Parathyroid adenoma (tissue), 2 donors: ENCODE measurements around the gene MYO9A.

Source experiments
- H2AFZ ChIP-seq: fragments of 300-600 bp; sonication (generic); one replicate; pipeline ENCODE4 v1.7.0; 2017; ENCODE audit warnings: antibody characterized with exemption, mild to moderate bottlenecking
- H3K27ac ChIP-seq: fragments of 300-600 bp; sonication (generic); one replicate; pipeline ENCODE4 v1.7.0; 2017
- H3K27me3 ChIP-seq: fragments of 300-600 bp; sonication (generic); one replicate; pipeline ENCODE4 v1.7.0; 2017; ENCODE audit warnings: low read length; ENCODE audit not compliant: control insufficient read depth, insufficient read depth
- H3K36me3 ChIP-seq: fragments of 300-600 bp; sonication (generic); one replicate; pipeline ENCODE4 v1.7.0; 2017; ENCODE audit warnings: low read length; ENCODE audit not compliant: control insufficient read depth, insufficient read depth
- H3K4me1 ChIP-seq: fragments of 300-600 bp; sonication (generic); one replicate; pipeline ENCODE4 v1.7.0; 2017; ENCODE audit warnings: control low read depth
- H3K4me2 ChIP-seq: fragments of 300-600 bp; sonication (generic); one replicate; pipeline ENCODE4 v1.7.0; 2017; ENCODE audit warnings: low read length
- H3K4me3 ChIP-seq: fragments of 300-600 bp; sonication (generic); one replicate; pipeline ENCODE4 v1.7.0; 2017; ENCODE audit warnings: low read depth, low read length
- H3K79me2 ChIP-seq: fragments of 300-600 bp; sonication (generic); one replicate; pipeline ENCODE4 v1.7.0; 2017; ENCODE audit warnings: control low read depth
- H3K9ac ChIP-seq: fragments of 300-600 bp; sonication (generic); one replicate; pipeline ENCODE4 v1.7.0; 2017; ENCODE audit warnings: mild to moderate bottlenecking
- H3K9me3 ChIP-seq: fragments of 300-600 bp; sonication (generic); one replicate; pipeline ENCODE4 v1.7.0; 2017; ENCODE audit warnings: low read length; ENCODE audit not compliant: control insufficient read depth
- TF ChIP-seq, protein P1 (sequence below): fragments of 300-600 bp; sonication (generic); IDR thresholded peaks from one replicate; pipeline ENCODE4 v1.7.0; 2017; ENCODE audit warnings: antibody characterized with exemption, mild to moderate bottlenecking
- donor health status: primary hyperparathyroidism.

MYO9A gene

DNA sequence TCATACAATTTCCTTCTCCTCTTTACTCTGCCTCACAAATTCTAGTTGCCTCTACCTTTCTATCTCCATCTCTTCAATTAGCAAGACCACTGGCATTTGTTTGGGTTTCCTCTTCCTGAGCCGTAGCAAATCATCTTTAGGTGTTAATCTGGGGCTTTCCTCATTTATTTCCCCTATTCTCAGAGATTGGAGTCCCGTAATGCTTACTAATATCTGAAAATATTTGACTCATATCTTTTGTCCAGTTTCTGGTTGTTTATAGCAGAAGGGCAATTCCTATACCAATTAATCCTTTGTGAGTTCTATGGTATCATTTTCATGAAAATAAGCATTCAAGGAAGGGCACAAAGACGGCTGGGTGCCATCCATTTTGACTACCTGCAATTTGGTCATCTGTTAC lies 203.9 kb downstream of the MYO9A start:
- no peak overlapping the region for H3K4me2 ChIP-seq
- no peak overlapping the region for H3K4me3 ChIP-seq
- no peaks in the 10 kb centered on the region for H3K79me2 ChIP-seq
- H3K9me3 ChIP-seq = no peaks in the 10 kb centered on the region
- no peaks in the 10 kb centered on the region for H3K4me1 ChIP-seq
- TF ChIP-seq, protein P1, sequence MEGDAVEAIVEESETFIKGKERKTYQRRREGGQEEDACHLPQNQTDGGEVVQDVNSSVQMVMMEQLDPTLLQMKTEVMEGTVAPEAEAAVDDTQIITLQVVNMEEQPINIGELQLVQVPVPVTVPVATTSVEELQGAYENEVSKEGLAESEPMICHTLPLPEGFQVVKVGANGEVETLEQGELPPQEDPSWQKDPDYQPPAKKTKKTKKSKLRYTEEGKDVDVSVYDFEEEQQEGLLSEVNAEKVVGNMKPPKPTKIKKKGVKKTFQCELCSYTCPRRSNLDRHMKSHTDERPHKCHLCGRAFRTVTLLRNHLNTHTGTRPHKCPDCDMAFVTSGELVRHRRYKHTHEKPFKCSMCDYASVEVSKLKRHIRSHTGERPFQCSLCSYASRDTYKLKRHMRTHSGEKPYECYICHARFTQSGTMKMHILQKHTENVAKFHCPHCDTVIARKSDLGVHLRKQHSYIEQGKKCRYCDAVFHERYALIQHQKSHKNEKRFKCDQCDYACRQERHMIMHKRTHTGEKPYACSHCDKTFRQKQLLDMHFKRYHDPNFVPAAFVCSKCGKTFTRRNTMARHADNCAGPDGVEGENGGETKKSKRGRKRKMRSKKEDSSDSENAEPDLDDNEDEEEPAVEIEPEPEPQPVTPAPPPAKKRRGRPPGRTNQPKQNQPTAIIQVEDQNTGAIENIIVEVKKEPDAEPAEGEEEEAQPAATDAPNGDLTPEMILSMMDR = no peak
- no peaks in the 10 kb centered on the region for H3K27me3 ChIP-seq
- no peak overlapping the region for H3K27ac ChIP-seq
- no peaks in the 10 kb centered on the region for H3K36me3 ChIP-seq
- no peak overlapping the region for H3K9ac ChIP-seq
- H2AFZ ChIP-seq = no peak overlapping the region

DNA sequence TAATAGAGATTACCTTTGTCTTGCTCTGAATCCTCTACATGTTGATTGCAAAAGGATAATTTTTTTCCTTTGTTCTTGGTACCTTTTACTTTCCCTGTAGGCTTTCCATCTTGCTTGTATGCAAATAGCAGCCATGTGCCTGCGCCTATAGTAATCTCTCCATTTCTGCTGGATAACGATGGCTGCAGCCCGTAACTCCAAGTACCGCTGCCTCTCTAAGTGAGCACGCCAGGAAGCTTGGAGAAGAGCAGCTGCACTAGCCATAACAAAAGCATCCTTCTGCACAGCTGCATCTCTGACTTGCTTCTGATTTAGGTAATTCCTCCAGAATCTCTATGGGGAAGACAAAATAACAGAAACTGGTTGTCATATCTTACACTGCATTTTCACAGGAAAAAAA lies 218.3 kb downstream of the MYO9A start:
- no peak overlapping the region for H3K4me2 ChIP-seq
- no peaks in the 10 kb centered on the region for H3K4me1 ChIP-seq
- TF ChIP-seq, protein P1 = no peak
- H3K9ac ChIP-seq = no peak overlapping the region
- no peak overlapping the region for H3K4me3 ChIP-seq
- no peak overlapping the region for H2AFZ ChIP-seq
- no peaks in the 10 kb centered on the region for H3K36me3 ChIP-seq
- H3K9me3 ChIP-seq = no peaks in the 10 kb centered on the region
- no peaks in the 10 kb centered on the region for H3K79me2 ChIP-seq
- H3K27ac ChIP-seq = no peak overlapping the region
- no peaks in the 10 kb centered on the region for H3K27me3 ChIP-seq

DNA sequence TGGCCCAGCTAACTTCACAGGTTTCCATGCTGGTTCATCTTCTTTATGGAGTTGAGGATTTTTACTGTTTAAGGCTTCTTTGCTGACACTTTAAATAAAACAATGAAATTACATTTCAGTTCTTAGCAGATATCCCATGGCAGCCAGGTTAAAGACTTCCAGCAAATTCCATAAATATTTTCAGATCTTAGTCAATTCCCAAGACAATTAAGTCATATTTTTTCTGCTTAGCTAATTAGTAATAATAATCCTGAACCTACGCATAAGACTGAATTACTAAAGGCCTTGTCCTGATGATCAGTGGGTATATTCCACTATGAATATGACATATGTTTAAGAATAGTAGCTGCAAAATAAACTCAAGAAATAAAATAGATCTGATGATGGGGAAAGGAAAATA lies 224.3 kb downstream of the MYO9A start:
- H3K9me3 ChIP-seq = no peaks in the 10 kb centered on the region
- no peaks in the 10 kb centered on the region for H3K27me3 ChIP-seq
- H3K36me3 ChIP-seq = no peaks in the 10 kb centered on the region
- H3K9ac ChIP-seq = no peak overlapping the region
- TF ChIP-seq, protein P1 = no peak
- H3K4me3 ChIP-seq = no peak overlapping the region
- no peak overlapping the region for H3K27ac ChIP-seq
- no peak overlapping the region for H3K4me2 ChIP-seq
- H3K4me1 ChIP-seq = no peaks in the 10 kb centered on the region
- H2AFZ ChIP-seq = no peak overlapping the region
- no peaks in the 10 kb centered on the region for H3K79me2 ChIP-seq

DNA sequence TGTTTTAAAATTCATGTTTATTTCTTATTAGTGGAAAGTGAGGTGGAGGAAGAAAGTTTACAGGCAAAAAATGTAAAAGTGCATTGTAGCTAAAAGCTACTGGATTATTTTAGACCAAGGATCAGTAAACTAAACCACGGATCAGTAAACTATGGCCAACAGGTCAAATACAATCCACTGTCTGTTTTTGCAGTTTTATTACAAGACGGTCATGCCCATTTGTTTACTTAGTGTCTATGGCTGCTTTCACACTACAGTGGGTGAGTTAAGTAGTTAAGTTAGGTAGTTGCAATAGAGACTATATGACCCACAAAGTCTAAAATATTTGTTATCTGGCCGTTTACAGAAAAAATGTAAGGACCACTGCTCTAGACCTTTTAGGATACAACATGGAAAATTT lies 225.6 kb downstream of the MYO9A start:
- Histone ChIP-seq H3K36me3 (no peaks in the 10 kb centered on the region), H3K9me3 (no peaks in the 10 kb centered on the region), H3K4me1 (no peaks in the 10 kb centered on the region), H3K4me3 (no peak overlapping the region), H2AFZ (no peak overlapping the region), H3K27me3 (no peaks in the 10 kb centered on the region), H3K27ac (no peak overlapping the region), H3K79me2 (no peaks in the 10 kb centered on the region), H3K9ac (no peak overlapping the region), H3K4me2 (no peak overlapping the region)
- TF ChIP-seq, protein P1 = no peak

DNA sequence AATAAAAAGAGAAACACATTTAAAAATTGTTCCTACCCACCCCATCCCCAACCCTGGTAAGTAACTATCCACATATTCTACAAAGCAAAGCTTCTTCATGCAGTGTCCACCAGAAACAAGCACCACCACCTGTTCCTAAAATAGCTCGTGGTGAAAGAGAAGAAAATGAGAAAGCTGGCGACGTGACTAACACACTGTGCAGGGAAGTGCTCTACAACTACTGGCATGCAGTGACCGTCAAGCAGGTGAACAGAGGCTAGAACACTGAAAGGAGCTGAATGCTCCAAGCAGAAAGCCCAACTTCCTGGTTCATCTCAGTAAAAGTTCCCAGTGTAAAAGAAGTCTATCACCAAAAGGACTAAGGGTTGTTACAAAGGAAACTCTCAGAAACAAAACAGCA lies 226.9 kb downstream of the MYO9A start:
- TF ChIP-seq, protein P1 = no peak
- Histone ChIP-seq H3K36me3 (no peaks in the 10 kb centered on the region), H3K27me3 (no peaks in the 10 kb centered on the region), H2AFZ (no peak overlapping the region), H3K27ac (no peak overlapping the region), H3K9me3 (no peaks in the 10 kb centered on the region), H3K4me1 (no peaks in the 10 kb centered on the region), H3K9ac (no peak overlapping the region), H3K4me2 (no peak overlapping the region), H3K79me2 (no peaks in the 10 kb centered on the region), H3K4me3 (no peak overlapping the region)
